AG10803 (cell line): Measurements from ENCODE around the gene RAB40B.

Experiments
- DNase-seq: peaks from one replicate; pipeline ENCODE4 v3.0.0; 2010; ENCODE audit warnings: low read depth
- H3K4me3 ChIP-seq: 2 replicates; pipeline ENCODE4 v1.5.1; 2011; ENCODE audit warnings: mild to moderate bottlenecking, low read length, control low read depth
- TF ChIP-seq, protein P1 (sequence below): conservative IDR thresholded peaks from 2 replicates; pipeline ENCODE4 v1.5.1; 2011; ENCODE audit warnings: mild to moderate bottlenecking, low read length, control low read depth, inconsistent platforms

The RAB40B gene

DNA sequence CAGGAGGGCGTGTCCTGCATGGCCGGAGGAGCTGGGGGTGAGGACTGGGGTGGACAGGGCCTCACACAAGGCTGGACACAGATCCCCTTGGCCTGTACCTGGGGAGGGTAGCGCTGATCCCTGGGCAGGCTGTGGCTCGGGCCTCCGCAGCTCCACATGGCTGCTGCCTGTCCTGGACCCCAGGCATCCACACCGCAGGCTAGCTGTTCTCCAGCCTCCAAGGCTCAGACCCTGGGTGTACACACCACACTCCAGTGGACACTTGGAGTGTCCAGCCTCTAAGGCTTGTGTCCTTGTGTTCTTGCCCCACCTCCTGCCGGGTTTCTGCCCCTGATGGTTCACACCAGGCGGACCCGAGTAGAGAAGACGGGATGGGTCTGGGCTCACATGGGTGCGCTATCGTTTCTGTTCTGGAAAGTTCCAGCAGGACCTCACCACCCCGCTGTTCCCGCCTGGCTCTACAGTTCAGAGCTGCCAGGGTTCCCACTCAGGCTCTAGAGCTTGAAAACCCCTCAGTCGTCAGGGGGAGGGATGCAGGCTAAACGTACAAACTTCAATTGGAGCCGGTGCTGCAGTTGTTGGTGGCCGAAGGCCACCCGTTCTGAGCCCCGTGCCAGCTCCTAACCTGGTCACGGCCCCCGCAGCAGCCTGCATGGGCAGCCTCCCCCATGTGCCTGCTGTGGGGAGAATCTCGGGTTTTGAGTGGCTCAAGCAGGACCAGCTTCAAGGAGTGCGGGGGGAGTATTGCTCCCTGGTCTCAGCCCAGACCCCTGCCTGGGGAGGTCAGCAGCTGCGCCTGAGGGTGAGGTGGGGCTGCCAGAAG is 11.4 kb upstream of the RAB40B start:
- TF ChIP-seq, protein P1, sequence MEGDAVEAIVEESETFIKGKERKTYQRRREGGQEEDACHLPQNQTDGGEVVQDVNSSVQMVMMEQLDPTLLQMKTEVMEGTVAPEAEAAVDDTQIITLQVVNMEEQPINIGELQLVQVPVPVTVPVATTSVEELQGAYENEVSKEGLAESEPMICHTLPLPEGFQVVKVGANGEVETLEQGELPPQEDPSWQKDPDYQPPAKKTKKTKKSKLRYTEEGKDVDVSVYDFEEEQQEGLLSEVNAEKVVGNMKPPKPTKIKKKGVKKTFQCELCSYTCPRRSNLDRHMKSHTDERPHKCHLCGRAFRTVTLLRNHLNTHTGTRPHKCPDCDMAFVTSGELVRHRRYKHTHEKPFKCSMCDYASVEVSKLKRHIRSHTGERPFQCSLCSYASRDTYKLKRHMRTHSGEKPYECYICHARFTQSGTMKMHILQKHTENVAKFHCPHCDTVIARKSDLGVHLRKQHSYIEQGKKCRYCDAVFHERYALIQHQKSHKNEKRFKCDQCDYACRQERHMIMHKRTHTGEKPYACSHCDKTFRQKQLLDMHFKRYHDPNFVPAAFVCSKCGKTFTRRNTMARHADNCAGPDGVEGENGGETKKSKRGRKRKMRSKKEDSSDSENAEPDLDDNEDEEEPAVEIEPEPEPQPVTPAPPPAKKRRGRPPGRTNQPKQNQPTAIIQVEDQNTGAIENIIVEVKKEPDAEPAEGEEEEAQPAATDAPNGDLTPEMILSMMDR = no peak
- no peak overlapping the region for H3K4me3 ChIP-seq
- DNase-seq = no peak

DNA sequence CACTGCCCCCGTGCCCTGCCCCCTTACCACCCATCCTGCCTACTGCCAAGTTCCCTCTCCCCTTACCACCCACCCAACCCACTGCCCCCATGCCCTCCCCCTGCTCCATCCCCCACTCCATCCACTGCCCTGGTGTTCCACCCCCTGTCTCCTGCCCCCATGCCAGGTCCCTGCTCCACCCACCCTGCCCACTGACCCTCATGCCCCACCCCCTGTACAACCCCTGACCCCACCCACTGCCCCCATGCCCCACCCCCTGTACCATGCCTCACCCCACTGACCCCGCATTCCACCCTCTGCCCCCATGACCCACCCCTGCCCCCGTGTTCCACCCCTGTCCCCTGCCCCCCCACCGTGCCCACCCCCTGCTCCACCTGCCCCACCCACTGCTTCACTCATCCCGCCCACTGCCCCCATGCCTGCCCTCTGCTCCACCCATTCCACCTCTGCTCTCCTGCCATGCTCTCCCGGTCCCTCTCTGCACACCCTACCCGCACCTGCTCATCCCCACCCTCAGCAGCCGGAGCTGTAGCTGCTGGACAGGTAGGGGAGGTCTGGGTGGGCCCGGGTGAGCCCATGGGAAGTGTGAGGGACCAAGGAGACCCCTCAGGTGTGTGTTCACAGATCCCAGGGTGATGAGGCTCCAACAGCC is 10.7 kb upstream of the RAB40B start:
- no peak for DNase-seq
- TF ChIP-seq, protein P1 = no peak
- no peak overlapping the region for H3K4me3 ChIP-seq

DNA sequence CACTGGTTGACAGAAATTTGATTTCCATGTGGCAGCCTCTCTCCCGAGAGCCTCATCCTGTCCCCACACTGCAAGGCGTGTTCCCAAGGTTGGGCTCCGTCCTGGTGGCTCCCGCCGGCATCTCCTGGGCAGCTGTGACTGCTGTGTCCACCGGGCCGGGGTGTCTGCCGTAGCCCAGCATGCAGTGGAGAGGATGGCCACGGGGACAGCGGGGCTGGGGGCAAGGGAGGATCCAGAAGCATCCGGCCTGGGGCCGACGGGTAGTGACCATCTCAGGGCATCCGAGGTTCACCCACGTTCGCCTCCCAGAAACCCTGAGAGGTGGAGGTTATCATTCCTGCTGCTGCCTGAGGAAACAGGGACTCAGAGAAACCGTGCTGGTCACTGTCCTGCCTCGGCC is 7.3 kb upstream of the RAB40B start:
- H3K4me3 ChIP-seq = no peak overlapping the region
- no peak for DNase-seq
- TF ChIP-seq, protein P1 = no peak

DNA sequence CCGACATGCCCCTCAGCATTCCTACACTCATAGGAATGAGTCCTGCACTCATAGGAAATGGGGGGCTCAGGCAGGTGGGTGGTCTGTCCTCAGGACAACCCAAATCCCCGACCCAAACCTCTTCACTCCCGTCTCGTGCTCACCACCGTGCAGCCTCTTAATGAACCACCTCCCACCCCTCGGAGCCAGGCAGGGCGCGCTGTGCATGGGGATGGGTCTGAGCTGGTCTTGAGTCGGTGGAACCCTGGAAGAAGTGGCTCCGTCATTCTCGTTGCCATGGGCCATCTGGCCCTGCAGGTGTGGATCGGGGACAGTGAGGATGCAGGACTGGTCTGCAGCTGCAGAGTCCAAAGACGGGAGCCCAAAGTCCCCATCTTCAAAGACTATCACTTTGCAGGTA is 6.4 kb upstream of the RAB40B start:
- TF ChIP-seq, protein P1 = no peak
- H3K4me3 ChIP-seq = no peak overlapping the region
- DNase-seq = no peak

DNA sequence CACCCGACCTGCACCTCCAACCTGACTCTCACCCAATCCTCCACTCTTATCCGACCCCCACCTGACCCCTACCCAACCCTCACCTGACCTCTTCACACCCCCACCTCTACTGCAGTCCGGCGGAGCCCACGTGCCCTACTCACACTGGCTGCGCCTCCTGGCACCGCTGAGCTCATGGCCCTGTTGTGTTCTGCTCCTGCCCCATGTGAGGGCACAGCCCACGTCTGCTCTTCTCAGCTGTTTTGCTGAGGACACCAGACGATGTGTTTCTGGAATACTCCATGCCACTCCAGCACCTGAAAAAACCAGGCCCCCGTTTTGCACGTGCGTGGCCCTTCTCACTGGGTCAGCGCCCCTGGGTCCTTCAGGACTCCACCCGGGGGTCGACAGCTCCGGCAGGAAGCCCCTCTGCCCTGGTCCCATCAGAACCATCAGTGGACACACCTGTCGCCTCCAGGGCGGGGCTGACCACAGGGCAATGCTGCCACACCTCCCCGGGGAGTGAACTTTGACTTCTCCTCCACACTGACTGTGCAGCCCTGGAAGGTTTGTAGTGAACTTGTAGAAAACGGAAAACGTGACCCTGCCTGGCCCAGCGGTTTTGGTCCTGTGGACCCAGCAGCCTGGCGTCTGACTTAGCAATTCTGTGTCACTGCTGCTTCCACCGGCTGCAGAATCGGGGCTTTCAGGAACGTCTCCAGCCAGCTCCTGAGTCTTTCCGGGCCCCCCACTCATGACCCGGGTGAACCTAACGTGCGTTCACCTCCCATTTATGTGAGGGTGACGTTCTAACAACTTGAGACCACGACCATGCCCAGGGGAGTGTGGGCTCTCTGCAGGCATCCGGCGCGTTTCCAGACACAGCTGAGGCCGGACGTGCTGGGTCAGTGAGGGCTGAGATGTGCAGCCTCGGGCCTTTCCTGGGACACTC is 5.7 kb upstream of the RAB40B start:
- TF ChIP-seq, protein P1 = no peak
- no peak for DNase-seq
- no peak overlapping the region for H3K4me3 ChIP-seq

DNA sequence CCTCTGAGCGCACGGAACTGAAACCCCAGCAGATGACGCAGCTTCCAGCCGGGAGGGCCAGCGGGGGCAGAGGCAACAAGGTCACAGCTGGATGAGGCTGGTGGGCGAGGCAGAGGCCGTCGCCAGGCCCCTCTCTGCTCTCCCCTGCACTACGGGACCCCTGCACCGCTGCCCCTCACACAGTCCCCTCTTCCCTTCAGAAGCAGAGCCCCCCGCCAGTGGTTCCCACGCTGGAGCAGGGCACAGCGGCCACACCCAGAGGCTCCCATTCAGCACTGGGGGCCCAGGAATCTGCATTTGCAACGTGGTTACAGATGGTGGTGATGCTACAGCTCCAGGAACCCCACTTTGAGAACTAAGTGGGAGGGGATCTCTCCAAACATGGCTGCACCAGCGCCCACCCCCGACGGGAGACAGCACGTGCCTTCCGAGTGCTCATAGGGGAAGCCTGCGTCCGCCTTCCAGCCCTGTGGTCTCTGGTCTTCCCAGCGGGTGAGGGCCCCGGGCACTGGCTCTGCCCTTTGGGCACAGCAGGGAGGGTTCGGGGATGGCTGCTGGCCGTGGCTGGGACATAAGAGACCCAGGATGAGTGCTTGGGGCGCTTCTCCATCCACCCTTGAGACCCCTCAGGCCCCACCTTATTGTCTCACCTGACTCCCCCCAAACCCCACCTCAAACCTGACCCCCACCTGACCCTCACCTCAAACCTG is 4.7 kb upstream of the RAB40B start:
- TF ChIP-seq, protein P1 = no peak
- DNase-seq = no peak
- no peak overlapping the region for H3K4me3 ChIP-seq
